G401 (cell line): ENCODE results near the gene SACM1L. TPM values are rescaled to one million over a fixed set of nuclear protein-coding genes. Genes with fewer than 3 reads are reported as not detected.

Experiments used
- total RNA-seq: library from RNA; depleted of rRNA; stranded (reverse); fragments of >200 nt; shearing (Covaris generic); gene quantifications from 2 replicates; pipeline ENCODE4 v1.2.3, GENCODE V29; 2014; rRNA removed

SACM1L gene
- total RNA-seq, 1 experiment from 2014 or later, result 22.2 TPM

Other genes with a start within 250 kb of the SACM1L start
- gene LIMD1, start 94.6 kb upstream of the SACM1L start, total RNA-seq, result 10.0 and 23.0 TPM in 2 replicates
- 2.2 and 5.0 TPM in 2 replicates for gene SLC6A20, start 107.1 kb downstream of the SACM1L start, total RNA-seq
- 28.6 and 31.1 TPM in 2 replicates for gene LZTFL1, start 152.7 kb downstream of the SACM1L start, total RNA-seq
- not detected in 2 replicates for gene CCR9, start 197.1 kb downstream of the SACM1L start, total RNA-seq